ENCODE measurements around the gene UMODL1. TPM values are rescaled to one million over a fixed set of nuclear protein-coding genes. Genes with fewer than 3 reads are reported as not detected.

The UMODL1 gene
- total RNA-seq, 1 experiment from 2014 or later, result not detected

DNA sequence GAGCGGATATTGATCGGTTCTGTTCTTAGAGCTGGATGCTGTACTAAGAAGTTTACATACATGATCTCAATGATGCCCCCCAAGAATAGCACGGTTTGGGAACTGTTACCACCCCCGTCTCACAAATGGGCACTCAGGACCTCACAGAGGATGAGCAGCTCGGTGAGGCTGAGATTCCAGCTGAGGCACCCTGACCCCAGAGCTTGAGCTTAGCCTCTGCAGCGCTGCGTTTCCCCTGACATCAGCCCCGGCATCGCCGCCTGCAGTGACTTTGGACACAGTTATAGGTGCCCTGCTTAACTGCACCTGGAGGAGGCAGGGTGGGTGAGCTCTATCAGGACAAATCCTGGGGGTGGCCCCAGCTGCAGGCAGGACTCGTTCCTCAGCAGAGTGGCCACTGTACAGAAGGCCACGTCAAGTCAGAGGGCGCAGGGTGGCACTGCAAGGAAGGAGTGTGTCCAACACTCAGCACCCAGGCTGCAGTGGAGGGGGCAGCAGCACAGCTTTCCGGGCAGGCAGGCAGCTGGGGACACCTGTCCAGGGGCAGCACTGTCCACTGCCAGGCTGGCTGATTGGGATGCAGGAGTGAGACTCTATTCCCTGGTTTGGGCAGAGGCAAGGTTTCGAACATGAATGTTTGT lies 82.0 kb downstream of the UMODL1 start:
- H3K4me1 Mint-ChIP-seq, result no peaks in the 10 kb centered on the region; a peak in 1 of 4 replicates
- H3K27me3 ChIP-seq (ENCODE audit: insufficient read depth, low read length), result no peaks in the 10 kb centered on the region

More for the DNA sequence above, 82.0 kb downstream of the UMODL1 start:
- DNase-seq, result peak; percentile 22
- H3K4me1 ChIP-seq (ENCODE audit: insufficient read depth, low read length), result no peaks in the 10 kb centered on the region
- no peak overlapping the region for H3K18ac ChIP-seq (ENCODE audit: insufficient read length, low read depth, low read length)
- no peak overlapping the region for H2BK15ac ChIP-seq (ENCODE audit: low read depth, low read length)
- H2BK12ac ChIP-seq (ENCODE audit: insufficient read length, low read depth, low read length), result no peak overlapping the region
- no peak overlapping the region for H2BK20ac ChIP-seq (ENCODE audit: low read depth, low read length, poor library complexity, severe bottlenecking)
- no peak overlapping the region for H3K27ac ChIP-seq (ENCODE audit: insufficient read length, low read depth, low read length)
- Mint-ChIP-seq H3K36me3 (ENCODE audit: insufficient read depth in 1 of 3, low read depth in 3 of 3) (no peaks in the 10 kb centered on the region), H3K4me3 (no peak overlapping the region), H3K27me3 (ENCODE audit: low read depth) (no peaks in the 10 kb centered on the region; the same call in none of the 2 replicates), H3K27ac (no peak overlapping the region), H3K9me3 (no peaks in the 10 kb centered on the region)
- H3K79me1 ChIP-seq (ENCODE audit: insufficient read depth, low read depth, low read length, poor library complexity, severe bottlenecking), result no peaks in the 10 kb centered on the region
- no peak overlapping the region for H3K56ac ChIP-seq (ENCODE audit: insufficient read length, low read depth, low read length)
- H3K23ac ChIP-seq (ENCODE audit: insufficient read length, low read depth, low read length), result no peak overlapping the region
- H2AFZ ChIP-seq (ENCODE audit: low read length), result no peak overlapping the region
- no peak overlapping the region for H2BK5ac ChIP-seq (ENCODE audit: insufficient read length, low read length)
- H4K20me1 ChIP-seq (ENCODE audit: control insufficient read depth, insufficient read depth, insufficient read length), result no peaks in the 10 kb centered on the region
- H3K9ac ChIP-seq (ENCODE audit: extremely low read depth, insufficient read length, low read length), result no peak overlapping the region
- TF ChIP-seq, protein P1, sequence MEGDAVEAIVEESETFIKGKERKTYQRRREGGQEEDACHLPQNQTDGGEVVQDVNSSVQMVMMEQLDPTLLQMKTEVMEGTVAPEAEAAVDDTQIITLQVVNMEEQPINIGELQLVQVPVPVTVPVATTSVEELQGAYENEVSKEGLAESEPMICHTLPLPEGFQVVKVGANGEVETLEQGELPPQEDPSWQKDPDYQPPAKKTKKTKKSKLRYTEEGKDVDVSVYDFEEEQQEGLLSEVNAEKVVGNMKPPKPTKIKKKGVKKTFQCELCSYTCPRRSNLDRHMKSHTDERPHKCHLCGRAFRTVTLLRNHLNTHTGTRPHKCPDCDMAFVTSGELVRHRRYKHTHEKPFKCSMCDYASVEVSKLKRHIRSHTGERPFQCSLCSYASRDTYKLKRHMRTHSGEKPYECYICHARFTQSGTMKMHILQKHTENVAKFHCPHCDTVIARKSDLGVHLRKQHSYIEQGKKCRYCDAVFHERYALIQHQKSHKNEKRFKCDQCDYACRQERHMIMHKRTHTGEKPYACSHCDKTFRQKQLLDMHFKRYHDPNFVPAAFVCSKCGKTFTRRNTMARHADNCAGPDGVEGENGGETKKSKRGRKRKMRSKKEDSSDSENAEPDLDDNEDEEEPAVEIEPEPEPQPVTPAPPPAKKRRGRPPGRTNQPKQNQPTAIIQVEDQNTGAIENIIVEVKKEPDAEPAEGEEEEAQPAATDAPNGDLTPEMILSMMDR (conservative IDR thresholded peaks at IDR 0.05), result no peak
- H4K8ac ChIP-seq (replicated peaks; ENCODE audit: insufficient read length, low read depth, low read length), result no peak overlapping the region
- no peak overlapping the region for H3T11ph ChIP-seq (ENCODE audit: low read length)
- H2BK120ac ChIP-seq (ENCODE audit: low read depth, low read length, poor library complexity, severe bottlenecking), result no peak overlapping the region
- no CpG with 5 or more reads among the region's 15 CpGs for WGBS (ENCODE audit: extremely low coverage, insufficient read length, low lambda C conversion rate)
- no peak overlapping the region for H4K91ac ChIP-seq (ENCODE audit: insufficient read length, low read depth, low read length)
- no peak overlapping the region for H2AK5ac ChIP-seq (ENCODE audit: insufficient read length, low read length)
- H3K4ac ChIP-seq (ENCODE audit: low read depth, low read length), result no peak overlapping the region
- H3K23me2 ChIP-seq (ENCODE audit: insufficient read length, low read depth, low read length, poor library complexity, severe bottlenecking), result no peaks in the 10 kb centered on the region
- H3K4me2 ChIP-seq (ENCODE audit: insufficient read depth, insufficient read length, low read length), result no peak overlapping the region
- H3K9me3 ChIP-seq (ENCODE audit: control insufficient read depth, low read depth, low read length), result no peaks in the 10 kb centered on the region
- H3K14ac ChIP-seq (ENCODE audit: insufficient read depth, low read length), result no peak overlapping the region; the same call in 1 of the 2 replicates
- H3K79me2 ChIP-seq (ENCODE audit: insufficient read depth, low read length), result no peaks in the 10 kb centered on the region
- H4K5ac ChIP-seq (ENCODE audit: insufficient read length, low read depth, low read length), result no peak overlapping the region
